Nephron progenitor cell (in vitro differentiated cells): ENCODE results near the gene CHTF8.

ENCODE experiments used
- DNase-seq: peaks from one replicate; pipeline ENCODE4 v3.0.0; 2021
- H3K27ac Mint-ChIP-seq: 2 replicates; pipeline ENCODE4 v1.8.0; 2021; ENCODE audit warnings: mild to moderate bottlenecking, moderate library complexity, mixed read lengths
- H3K27me3 Mint-ChIP-seq: 2 replicates; pipeline ENCODE4 v1.8.0; 2021; ENCODE audit warnings: mild to moderate bottlenecking, low read depth, mixed read lengths; ENCODE audit not compliant: poor library complexity
- H3K36me3 Mint-ChIP-seq: 2 replicates; pipeline ENCODE4 v1.8.0; 2021; ENCODE audit warnings: low read depth, mixed read lengths
- H3K4me1 Mint-ChIP-seq: 2 replicates; pipeline ENCODE4 v1.8.0; 2021; ENCODE audit warnings: mixed read lengths
- H3K4me3 Mint-ChIP-seq: 2 replicates; pipeline ENCODE4 v1.8.0; 2021; ENCODE audit warnings: mild to moderate bottlenecking, moderate library complexity, mixed read lengths
- H3K9me3 Mint-ChIP-seq: 2 replicates; pipeline ENCODE4 v1.8.0; 2021; ENCODE audit warnings: mild to moderate bottlenecking, moderate library complexity, mixed read lengths
- TF ChIP-seq, protein P1 (sequence below): fragments of 200-600 bp; sonication (generic); IDR thresholded peaks from 2 replicates; pipeline ENCODE4 v1.5.0; 2021; ENCODE audit warnings: antibody characterized with exemption

Gene CHTF8

DNA sequence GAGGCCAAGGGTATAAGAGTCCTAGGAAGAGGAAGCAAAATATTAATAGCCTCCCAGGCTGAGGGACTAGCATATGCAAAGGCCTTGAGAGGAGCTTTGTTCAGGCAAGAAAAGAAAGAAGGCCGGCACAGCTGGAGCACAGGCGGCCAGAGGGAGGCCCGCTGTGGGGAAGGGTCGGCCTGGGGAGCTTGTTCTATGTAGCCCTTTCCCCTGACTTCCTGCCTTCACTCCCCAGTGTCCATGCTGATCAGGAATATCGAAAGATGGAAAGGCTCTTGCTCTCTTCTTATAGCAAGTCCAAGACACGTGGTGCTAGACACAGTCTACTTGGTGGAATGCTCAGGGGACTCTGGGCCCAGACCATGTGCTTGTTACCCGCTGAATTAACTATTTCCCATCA lies 54.3 kb downstream of the CHTF8 start:
- TF ChIP-seq, protein P1, sequence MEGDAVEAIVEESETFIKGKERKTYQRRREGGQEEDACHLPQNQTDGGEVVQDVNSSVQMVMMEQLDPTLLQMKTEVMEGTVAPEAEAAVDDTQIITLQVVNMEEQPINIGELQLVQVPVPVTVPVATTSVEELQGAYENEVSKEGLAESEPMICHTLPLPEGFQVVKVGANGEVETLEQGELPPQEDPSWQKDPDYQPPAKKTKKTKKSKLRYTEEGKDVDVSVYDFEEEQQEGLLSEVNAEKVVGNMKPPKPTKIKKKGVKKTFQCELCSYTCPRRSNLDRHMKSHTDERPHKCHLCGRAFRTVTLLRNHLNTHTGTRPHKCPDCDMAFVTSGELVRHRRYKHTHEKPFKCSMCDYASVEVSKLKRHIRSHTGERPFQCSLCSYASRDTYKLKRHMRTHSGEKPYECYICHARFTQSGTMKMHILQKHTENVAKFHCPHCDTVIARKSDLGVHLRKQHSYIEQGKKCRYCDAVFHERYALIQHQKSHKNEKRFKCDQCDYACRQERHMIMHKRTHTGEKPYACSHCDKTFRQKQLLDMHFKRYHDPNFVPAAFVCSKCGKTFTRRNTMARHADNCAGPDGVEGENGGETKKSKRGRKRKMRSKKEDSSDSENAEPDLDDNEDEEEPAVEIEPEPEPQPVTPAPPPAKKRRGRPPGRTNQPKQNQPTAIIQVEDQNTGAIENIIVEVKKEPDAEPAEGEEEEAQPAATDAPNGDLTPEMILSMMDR: no peak
- peaks cover 15% of the 10 kb centered on the region for H3K4me1 Mint-ChIP-seq
- H3K4me3 Mint-ChIP-seq: no peak overlapping the region
- H3K36me3 Mint-ChIP-seq: no peaks in the 10 kb centered on the region
- no peak for DNase-seq
- H3K9me3 Mint-ChIP-seq: no peaks in the 10 kb centered on the region
- H3K27ac Mint-ChIP-seq: peak overlapping the region; percentile 6
- no peaks in the 10 kb centered on the region for H3K27me3 Mint-ChIP-seq

DNA sequence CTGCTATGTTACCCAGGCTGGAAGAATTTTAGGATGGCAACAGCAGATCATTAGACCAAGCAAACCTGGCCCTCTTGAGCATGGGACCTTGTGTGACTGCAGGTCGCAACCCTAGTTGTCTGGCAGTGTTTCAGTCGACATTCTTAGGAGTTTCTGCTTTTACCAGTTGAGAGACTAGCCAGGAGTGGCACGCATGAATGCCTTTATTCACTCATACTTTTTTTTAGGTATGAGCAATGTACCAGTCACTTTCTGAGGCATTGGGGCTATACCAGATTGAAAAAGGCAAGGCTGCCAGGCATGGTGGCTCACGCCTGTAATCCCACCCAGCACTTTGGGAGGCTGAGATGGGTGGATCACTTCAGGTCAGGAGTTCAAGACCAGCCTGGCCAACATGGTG lies 55.1 kb downstream of the CHTF8 start:
- Mint-ChIP-seq H3K36me3 (no peaks in the 10 kb centered on the region), H3K4me3 (no peak overlapping the region), H3K27ac (no peak overlapping the region), H3K4me1 (peaks cover 23% of the 10 kb centered on the region), H3K9me3 (no peaks in the 10 kb centered on the region), H3K27me3 (no peaks in the 10 kb centered on the region)
- no peak for DNase-seq
- TF ChIP-seq, protein P1: no peak

DNA sequence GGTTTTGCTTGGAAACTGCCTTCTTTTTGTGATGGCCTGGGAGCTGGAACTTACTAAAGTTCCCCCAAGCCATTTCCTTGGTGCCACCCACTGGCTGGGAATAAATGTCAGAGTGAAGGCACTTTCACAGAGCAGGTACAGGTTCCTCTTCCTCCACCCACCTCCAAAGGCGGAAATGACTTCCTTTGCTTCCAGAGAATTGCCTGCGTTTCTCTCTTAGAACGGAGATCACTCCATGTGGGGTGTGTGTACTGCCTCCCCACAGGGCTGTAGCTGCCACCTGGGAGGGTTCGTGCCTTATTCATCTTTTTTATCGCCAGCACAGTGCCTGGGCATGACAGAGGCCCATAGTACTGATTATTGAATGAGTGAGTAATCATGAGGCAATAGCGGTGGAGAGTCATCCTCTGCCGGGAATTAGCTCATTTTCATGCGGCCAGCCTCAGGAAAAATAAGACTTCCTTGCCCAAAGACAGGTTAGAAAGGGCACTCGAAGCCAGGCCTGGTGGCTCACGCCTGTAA lies 59.1 kb downstream of the CHTF8 start:
- peaks cover 34% of the 10 kb centered on the region for H3K4me1 Mint-ChIP-seq
- H3K36me3 Mint-ChIP-seq: no peaks in the 10 kb centered on the region
- H3K27ac Mint-ChIP-seq: no peak overlapping the region
- no peak overlapping the region for H3K4me3 Mint-ChIP-seq
- TF ChIP-seq, protein P1: no peak
- peaks cover 3% of the 10 kb centered on the region for H3K27me3 Mint-ChIP-seq
- H3K9me3 Mint-ChIP-seq: no peaks in the 10 kb centered on the region
- no peak for DNase-seq

DNA sequence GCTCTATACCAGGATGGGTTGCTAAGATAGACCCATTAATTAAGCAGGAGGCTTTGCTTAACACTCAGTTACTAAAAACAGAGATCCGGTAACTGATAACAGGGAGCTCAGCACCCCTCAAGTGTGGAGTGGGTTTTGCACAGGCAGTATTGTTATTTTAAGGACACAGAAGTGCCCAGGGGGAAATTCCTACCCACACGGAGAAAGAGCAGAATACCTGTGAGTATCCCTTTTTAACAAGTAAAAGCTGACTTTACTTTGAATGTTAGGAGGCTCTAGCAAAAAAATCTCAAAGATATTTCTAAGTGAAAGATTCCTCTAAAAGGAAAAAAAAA lies 59.8 kb downstream of the CHTF8 start:
- peaks cover 32% of the 10 kb centered on the region for H3K4me1 Mint-ChIP-seq
- peaks cover 3% of the 10 kb centered on the region for H3K27me3 Mint-ChIP-seq
- TF ChIP-seq, protein P1: no peak
- H3K36me3 Mint-ChIP-seq: no peaks in the 10 kb centered on the region
- H3K27ac Mint-ChIP-seq: peak overlapping the region; percentile 75
- H3K4me3 Mint-ChIP-seq: no peak overlapping the region
- H3K9me3 Mint-ChIP-seq: no peaks in the 10 kb centered on the region
- DNase-seq: no peak

DNA sequence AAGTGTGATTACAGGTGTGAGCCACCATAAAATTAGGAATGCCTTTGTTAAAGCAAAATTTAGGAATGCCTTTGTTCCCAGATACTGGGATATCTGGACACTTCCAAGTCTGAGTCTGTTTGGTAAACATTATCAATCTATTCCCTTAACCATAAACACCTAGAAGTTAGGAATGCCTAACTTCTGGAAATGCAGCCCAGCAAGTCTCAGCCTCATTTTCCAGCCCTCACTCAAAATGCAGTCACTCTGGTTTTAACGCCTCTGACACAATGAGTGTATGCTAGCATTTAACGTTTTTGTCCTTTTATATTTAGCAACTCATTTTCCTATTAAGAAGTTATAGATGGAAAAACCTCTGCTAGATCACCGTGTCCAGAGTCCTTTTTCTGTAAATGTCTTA lies 61.4 kb downstream of the CHTF8 start:
- DNase-seq: no peak
- H3K9me3 Mint-ChIP-seq: no peaks in the 10 kb centered on the region
- TF ChIP-seq, protein P1: no peak
- peaks cover 3% of the 10 kb centered on the region for H3K27me3 Mint-ChIP-seq
- H3K27ac Mint-ChIP-seq: no peak overlapping the region
- no peaks in the 10 kb centered on the region for H3K36me3 Mint-ChIP-seq
- no peak overlapping the region for H3K4me3 Mint-ChIP-seq
- peaks cover 29% of the 10 kb centered on the region for H3K4me1 Mint-ChIP-seq

DNA sequence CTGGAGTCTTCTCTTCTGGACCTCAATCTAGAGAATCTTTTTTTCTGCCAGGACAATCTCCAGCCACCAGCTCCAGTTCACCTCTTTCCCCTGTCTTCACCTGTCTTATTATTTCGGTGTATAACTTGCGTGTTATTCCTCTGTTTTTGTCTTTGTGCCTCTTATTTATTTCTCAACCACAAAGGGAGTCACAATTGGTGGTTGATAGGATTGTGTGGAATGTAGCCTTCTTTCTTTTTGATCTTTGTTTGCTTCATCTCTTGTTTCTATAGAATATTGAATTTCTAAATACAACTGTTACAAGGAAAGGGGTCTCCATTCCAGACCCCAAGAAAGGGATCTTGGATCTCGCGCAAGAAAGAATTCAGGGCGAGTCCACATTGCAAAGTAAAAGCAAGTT lies 62.9 kb downstream of the CHTF8 start:
- peaks cover 44% of the 10 kb centered on the region for H3K4me1 Mint-ChIP-seq
- no peak for DNase-seq
- no peaks in the 10 kb centered on the region for H3K9me3 Mint-ChIP-seq
- H3K36me3 Mint-ChIP-seq: no peaks in the 10 kb centered on the region
- H3K4me3 Mint-ChIP-seq: no peak overlapping the region
- H3K27ac Mint-ChIP-seq: no peak overlapping the region
- peaks cover 3% of the 10 kb centered on the region for H3K27me3 Mint-ChIP-seq
- TF ChIP-seq, protein P1: no peak
